ENCODE measurements around the gene PFKFB4.
"Not testable (repeated sequence)": the region's sequence is repeated elsewhere in the genome, so short reads cannot be mapped to it uniquely, and the experiment has no call there.

The PFKFB4 gene

DNA sequence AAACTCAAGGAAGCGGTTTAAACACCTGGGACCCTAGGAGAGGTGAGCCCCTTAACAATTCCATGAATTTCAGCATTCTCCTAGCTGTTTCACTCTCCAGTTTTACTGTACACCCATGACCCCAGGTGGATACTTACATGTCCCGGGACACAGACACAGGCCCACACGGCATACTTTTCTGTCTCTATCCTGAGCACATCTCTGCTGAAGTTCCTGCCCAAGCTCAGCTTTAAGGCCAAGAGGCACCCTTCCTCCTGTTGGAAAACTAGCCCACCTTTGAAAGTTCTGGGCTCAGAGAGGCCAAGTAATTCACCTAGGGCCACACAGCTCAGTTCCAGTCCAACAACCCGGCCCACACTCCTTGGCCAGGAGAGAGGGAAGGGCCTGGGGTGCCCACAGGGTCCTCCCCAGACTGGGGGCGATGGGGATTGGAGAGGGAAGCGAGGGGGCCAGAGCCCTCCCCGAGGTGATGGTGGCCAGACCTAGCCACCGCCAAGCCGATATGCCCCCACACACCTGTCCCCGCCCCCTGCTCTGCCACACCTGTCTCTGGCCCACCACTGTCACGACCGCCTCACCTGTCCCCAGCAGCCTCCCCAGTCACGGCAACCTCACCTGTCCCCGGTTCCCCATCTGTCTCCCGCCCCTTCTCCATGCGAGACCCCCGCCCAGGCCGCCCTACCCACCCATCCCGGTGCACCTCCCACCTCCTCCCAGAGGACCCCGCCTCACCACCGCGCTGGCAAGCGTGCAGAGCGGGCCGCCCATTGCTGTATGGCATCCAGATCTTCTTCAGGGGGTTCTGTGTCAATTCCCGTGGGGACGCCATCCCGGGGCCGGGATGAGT lies 431 bp downstream of the PFKFB4 start:
- DNase-seq: no peak

DNA sequence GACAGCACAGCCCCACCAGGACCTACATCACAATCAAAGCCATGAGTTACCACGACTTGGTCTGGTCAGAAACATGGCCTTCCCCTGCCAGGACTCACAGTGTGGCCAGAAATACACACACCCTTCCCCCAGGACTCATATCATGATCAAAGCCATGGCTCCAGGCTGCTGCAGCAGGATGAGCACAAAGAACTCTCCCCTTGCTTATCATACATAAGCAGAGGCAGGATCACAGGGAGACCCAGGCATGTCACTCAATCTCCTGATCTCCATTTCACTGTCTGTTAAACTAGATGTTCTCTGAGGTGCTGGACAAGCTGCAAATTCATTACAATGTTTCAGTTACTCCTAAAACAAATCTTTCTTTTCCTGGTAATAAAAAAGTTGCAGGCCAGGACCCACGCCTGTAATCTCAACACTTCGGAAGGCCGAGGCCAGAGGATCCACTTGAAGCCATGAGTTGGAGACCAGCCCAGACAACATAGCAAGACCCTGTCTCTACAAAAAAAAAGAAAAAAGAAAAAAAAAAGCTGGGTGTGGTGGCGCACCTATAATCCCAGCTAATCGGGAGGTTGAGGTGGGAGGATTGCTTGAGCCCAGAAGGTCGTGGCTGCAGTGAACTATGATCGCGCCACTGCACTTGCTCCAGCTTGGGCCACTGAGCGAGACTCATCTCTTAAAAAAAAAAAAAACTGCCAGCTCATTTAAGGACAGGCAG lies 1.2 kb downstream of the PFKFB4 start:
- DNase-seq: no peak

DNA sequence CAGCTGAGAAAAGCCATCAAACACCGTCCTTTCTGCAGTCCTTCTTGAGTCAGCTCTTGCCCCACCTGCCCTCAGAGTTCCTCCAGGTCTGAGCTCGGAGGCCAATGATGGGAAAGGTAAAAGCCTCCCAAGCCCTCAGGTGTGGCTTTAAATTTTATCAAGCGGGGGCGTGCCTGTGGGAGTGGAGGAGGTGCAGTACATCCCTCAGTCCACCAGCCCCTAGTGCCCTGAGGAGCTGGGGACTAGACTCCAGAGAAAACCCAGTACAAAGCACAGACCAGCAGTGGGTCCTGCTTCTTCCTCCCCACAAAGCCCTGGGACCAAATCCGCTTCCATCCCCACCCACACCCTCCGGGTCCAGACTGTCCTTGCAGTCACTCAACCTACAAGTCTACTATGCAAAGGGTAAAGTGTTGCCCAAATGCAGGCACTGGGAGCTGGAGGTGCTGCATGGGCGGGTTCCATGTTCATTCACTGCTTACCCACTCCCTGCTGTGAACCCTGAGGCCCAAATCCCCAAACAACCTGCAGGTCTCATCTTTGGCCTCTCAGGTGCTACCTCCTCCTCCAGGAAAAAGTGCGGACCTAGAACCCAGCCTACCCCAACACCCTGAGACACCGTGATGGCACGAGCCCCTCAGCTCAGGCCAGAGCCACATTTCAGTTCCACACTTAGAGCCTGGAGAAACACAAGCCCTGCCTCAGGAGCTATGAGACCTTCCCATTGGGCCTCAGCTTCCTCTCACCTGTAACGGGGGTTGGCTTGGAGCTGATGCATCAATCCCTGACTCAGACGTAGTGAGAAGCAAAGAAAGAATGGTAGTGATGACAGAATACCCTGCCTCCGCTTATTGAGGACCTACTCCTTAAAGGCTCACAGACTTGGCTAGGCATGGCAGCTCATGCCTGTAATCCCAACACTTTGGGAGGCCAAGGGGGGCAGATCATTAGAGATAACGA lies 2.4 kb downstream of the PFKFB4 start:
- no peak for DNase-seq

DNA sequence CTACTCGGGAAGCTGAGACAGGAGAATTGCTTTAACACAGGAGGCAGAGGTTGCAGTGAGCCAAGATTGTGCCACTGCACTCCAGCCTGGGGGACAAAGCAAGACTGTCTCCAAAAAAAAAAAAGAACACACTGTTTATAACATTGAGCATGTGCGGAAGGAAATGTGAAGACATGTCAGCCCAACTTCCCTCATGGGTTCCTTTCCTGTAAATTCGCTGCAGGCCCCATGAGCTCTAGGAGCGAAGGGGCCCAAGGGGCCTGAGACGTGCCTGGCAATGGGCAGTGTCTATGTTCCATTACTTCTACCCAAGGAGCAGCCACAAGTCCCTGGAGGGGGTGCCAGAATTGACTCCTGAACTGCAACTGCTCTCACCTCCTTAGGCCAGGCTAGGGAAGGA lies 3.2 kb downstream of the PFKFB4 start:
- no peak for DNase-seq

DNA sequence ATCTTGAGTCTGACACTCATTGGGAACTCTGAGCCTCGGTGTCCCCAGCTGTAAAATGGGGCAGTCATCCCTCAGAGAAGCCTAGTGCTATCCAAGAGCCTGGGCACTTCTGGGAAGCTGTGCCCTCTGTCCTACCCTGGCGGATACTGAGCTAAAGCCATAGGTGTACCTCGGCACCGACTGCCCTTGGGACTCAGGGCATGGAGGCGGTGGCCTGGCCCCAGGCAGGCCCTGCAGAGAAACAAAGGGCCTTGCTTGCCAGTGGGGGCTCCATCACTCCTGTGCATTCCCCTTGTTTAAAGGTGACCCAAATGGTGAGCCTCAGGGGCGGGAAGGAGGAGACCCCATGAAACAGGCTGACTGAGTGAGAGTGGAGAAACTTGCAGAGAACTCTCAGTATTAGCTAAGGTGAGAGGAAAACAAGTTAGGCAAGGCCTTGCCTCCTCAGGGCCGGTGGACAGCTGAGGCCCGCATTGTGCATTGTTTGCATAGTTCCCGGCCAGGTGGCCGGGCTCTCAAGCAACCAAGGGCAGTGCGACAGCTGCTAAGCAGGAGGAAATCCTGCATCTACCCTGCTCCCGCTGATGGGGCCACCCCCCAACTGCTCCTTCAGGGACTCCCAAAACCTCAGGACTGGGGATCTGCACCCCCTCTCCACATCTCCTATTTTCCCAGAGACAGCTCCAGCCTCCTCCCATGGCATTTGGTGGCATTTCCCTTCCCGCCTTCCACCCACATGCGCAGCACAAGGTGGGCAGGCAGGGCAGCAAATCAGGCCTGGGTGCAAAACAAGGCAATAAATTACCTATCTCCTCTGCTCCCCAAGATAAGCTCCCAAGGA lies 4.3 kb downstream of the PFKFB4 start:
- DNase-seq: no peak

DNA sequence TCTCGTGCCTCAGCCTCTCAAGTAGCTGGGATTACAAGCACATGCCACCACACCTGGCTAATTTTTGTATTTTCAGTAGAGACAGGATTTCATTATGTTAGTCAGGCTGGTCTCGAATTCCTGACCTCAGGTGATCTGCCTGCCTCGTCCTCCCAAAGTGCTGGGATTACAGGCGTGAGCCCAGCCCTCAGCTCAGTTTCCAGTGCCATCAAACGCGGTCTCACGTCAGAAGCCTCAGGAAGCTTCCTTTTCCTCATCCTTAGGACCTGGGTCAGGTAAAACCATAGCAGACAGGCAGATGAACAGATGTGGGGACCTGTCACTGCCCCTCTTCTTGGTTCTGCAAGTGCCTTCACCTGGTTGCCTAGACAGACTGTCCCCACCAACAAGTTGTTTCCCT lies 5.0 kb downstream of the PFKFB4 start:
- not testable (repeated sequence) for DNase-seq

DNA sequence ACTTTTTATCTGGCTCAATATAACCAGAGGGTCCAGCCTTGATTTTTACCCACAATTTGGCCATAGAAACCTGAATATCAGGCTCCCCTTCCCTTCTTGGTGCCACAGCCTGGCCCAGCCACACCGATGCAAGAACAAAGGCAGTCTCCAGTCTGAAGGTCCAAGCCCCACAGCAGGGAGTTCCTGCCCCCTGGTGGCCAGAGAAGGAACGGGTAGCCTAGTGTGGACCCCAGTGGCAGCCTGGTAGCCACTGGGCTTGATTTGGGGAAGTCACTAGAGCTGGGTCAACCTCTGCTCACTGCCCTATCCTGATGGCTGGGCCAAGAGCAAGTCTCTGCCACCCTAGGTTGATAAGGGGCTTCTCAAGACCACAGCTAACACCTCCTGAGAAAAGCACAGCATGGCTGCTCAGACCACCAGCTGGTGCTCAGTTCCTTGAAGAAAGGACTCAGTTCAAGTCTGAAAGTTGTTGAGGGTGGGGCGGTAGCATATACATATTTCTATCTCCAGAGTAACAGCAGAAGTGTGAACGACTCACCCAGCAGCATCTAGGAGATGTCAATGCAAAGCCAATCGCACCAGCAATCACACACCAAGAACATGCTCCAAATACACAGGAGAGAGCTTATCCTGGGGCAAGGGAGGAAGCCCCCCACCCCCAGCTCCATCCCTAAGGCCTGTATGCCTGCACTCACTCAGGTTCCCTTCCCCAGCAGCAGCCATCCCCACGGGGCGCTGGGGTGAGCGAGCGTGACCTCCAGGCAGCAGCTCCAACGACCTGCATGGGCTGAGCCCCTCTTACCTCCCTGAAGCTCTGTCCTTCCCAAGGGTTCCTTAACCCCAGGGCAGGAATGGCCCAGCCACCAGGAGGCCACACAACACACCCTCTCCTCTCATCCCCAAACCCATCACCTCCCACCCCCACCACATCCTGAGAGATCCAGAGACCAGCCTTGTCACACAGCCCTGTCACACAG lies 7.6 kb downstream of the PFKFB4 start:
- DNase-seq: peak; percentile 80

DNA sequence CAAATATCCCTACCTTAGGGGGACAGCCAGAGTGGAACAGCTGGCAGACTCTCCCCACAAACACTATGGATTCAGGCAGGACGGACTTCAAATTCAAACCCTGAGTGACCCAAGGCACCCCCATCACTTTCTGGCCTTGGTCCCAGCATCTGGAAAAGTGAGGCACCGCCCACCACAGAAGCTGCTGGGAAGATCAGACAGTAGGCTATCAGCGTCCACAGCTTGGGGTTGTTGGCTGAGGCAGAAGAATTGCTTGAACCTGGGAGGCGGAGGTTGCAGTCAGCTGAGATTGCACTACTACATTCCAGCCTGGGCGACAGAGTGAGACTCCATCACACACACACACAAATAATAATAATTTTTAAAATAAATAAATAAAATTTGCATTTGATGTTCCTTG lies 8.5 kb downstream of the PFKFB4 start:
- no peak for DNase-seq

DNA sequence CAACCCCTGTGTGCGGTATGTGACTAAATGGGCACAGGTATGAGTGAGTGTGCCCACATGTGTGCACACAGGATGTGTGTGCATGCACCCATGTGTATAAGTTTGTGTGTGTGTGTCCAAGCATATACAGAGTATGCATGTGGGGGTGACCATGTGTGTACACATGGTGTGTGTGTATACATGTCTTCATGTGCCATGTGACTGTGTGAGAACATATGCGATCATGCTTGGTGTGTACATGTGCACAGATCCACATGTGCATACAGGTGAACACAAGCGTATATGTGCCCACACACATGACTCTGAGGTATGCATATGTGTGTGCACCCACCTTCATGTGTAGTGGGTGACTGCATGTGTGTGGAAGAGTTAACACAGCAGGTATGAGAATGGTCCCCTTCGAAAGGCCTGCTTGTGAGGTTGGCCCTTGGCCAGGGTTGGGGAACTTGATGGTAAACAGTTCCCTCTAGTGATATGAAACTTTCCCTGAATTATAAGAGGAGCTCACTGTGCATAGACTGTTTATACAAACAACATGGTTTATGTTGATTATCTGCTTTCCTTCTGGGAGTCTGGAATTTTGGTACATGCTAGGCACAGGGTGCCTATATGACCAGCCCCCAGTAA lies 10.3 kb downstream of the PFKFB4 start:
- DNase-seq: no peak

DNA sequence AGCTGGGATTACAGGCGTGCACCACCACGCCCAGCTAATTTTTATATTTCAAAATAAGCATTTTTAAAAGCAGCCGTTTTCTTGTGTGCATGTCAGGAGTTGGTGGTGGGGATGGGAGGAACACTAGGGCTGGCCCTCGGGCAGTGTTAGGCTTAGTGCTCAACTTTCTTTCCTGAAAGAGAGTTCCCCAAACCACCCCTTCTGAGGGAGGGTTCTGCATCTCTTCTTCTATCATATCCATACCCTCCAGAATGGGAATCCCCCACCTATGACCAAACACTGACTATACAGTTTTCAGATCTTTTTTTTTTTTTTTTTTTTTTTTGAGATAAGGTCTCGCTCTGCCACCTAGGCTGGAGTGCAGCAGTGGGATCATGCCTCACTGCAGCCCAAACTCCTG lies 12.5 kb downstream of the PFKFB4 start:
- no peak for DNase-seq

DNA sequence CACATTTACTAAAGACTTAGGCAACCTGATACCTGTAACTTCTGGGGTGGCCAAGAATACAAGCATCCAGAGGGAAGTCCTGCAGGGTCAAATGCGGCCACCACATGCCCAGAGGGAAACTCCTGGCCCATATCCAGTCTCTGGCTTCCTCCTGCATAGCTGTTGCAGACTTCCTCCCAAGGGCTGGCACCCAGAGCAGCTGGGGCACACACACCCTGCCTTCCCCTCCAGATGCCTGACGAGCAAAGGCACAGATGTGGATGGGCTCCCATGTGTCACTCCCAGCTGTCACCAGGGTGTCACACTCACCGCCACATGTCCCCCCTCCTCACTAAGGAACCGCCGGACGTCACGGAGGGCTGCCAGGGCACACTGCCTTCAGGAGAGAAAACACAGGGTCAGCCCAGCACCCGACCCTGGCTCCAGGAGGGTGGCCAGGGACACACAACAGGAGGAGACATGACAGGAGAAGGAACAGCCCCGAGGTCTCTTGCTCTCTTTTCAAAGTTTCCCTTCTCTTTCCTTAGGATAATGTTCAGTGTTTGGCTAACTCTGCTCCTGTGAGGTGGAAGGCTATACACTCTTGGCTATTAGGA lies 13.2 kb downstream of the PFKFB4 start:
- no peak for DNase-seq

DNA sequence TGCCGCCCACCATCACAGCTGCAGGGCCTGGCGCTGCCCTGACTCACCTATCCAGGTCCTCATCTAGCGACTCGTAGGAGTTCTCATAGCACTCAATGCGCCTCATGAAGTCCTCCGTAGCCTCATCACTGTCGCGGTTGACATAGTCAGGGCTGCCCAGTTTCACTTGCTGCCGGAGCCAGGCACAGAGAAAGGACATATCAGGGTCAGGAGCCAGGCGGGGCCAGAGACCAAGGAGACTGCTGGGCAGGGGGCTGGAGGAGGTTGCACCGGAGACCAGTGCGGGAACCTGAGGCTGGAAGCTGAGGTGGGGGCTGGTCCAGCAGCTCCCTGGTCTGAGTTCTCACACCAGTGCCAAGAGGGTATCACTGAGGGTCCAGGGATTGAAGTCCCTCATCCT lies 18.2 kb downstream of the PFKFB4 start:
- DNase-seq: no peak

DNA sequence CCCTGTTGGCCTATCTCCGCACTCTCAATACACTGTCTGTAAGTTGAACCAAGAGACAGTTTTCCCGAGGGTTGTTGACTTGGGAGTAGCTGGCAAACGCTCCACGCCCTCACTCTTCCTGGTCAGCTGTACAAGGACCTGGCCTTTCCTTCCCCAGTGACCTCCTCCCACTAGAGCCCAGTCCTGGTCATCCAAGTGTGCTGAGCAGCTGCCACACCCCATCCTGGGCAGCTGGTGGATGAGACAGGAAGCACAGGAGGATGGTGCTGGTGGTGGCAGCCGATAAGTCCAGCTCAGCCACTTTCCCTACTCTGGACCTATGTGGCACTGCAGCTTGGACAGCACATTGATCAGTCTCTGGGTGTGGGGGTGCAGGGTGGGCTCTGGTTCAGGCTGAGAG lies 19.8 kb downstream of the PFKFB4 start:
- DNase-seq: no peak

DNA sequence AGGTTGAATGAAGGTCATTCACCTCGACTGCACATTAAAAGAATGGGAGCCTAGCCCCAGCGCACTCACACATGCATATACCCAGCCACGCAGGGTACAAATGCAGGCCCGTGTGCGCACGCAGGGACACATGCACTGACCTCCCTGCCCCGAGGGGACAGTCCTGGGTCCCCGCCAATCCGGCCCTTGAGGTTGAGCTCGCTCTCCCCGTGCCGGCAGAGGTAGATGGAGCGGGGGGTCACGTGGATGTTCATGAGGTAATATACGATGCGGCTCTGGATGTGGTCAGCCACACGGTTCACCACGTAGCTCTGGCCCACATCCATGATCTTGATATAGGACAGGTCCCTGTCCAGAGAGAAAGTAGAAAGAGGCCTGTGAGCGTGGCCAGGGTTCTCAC lies 20.5 kb downstream of the PFKFB4 start:
- DNase-seq: no peak

DNA sequence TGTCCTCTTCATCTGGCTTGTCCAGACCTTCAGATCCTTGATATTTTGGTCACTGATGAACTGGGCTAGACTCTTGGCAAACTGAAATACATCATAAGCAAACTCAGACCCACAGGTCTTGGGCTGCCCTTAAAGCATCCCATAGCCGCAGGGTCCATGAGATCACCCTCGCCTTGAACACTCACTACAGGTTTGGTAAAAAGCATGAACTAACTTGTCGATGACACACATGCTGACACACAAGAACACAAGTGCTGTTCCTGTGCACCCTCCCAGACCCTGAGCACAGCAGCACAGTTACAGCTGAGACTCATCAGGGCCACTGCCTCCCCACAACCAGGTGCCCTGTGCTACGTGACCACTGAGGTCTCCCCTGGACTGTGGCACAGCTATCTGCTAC lies 21.0 kb downstream of the PFKFB4 start:
- no peak for DNase-seq

DNA sequence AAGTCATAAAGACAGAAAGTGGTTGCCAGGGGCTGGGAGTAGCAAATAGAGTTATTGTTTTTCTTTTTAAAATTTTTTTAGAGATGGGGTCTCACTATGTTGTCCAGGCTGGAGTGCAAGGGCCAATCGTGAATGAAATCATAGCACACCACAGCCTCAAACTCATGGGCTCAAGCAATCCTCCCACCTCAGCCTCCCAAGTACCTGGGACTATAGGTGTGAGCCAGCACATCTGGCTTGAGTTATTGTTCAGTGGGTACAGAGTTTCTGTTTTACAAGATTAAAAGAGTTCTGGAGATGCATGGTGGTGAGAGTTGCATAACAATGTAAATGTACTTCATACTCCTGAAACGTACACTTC lies 23.6 kb downstream of the PFKFB4 start:
- DNase-seq: no peak

DNA sequence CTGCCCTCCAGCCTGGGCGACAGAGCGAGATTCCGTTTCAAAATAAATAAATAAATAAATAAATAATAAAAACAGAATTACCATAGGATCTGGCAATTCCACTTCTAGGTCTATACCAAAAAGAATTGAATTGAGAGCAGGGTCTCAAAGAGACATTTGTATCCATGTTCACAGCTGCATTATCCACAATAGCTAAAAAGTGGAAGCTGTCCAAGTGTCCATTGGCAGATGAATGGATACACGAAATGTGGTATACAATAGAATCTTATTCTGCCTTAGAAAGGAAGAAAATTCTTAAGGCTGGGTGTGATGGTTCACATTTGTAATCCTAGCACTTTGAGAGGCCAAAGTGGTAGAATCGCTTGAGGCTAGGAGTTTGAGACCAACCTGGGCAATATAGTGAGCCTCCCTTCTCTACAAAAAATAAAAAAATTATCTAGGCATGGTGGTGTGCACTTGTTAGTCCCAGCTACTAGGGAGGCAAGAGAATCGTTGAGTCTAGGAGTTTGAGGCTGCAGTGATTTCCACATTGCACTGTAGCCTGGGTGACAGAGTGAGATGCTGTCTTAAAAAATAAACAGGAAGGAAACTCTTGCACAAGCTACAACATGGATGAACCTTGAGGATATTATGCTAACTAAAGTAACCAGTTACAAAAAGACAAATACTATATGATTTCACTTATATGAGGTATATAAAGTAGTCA lies 24.2 kb downstream of the PFKFB4 start:
- no peak for DNase-seq

DNA sequence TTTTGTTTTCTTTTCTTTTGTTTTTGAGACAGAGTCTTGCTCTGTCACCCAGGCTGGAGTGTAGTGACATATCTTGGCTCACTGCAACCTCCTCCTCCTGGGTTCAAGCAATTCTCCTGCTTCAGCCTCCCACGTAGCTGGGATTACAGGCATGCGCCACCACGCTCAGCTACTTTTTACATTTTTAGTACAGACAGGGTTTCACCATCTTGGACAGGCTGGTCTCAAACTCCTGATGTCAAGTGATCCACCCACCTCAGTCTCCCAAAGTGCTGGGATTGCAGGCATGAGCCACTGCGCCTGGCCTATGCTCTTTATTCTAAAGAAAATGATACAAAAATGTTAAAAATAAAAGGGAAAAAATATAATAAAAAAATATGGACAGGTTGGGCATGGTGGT lies 25.9 kb downstream of the PFKFB4 start:
- DNase-seq: not testable (repeated sequence)

DNA sequence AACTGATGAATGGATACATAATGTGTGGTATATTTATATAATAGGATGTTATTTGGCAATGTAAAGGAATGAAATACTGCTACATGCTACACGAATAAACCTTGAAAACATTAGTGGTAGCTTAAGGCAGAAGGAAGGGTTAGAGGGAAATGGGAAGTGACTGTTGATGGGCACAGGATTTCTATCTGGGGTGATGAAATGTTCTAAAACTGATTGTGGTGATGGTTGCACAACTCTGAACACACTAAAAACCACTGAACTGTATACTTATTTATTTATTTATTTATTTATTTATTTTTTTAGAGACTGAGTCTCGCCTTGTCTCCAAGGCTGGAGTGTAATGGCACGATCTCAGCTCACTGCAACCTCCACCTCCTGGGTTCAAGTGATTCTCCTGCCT lies 27.8 kb downstream of the PFKFB4 start:
- DNase-seq: no peak

DNA sequence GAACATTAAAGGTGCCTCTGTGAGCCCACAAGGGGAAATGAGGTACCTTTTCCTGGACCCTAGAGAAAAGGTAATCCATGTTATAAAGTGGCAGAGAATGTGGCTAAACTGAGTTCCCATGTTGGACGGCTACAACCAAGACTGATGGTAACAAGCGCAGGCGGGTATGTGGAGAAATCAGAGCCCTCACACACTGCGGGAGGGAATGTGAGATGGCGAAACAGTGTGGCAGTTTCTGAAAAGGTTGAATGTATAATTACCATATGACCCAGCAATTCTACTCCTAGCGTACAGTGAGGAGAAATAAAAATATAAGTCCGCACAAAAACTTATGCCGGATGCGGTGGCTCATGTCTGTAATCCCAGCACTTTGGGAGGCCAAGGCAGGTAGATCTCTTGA lies 28.6 kb downstream of the PFKFB4 start:
- no peak for DNase-seq

All from right hindlimb (tissue), 1 donor.